Midbrain (tissue), 1 donor: ENCODE results near the gene MYLK.

Experiments used
- DNase-seq: peaks from one replicate; lab custom pipeline; 2025; lab: John Stamatoyannopoulos, UW

Gene MYLK

DNA sequence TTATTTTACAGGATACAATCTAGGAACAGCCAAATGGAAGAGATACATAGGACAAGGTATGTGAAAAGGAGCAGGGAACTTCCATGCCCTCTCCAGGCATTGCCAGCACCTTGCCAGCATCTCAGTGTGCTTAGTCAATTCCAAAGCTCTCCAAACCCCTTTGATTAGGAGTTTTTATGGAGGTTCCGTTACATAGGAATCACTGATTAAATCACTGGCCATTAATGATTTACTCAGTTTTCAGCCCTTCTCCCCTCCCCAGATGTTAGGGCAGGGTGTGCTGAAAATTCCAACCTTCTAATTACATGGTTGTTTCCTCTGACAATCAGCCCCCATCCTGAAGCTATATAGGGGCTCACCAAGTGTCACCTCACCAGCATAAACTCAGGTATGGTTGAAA, 11.5 kb downstream of the MYLK start:
- DNase-seq: no peak

DNA sequence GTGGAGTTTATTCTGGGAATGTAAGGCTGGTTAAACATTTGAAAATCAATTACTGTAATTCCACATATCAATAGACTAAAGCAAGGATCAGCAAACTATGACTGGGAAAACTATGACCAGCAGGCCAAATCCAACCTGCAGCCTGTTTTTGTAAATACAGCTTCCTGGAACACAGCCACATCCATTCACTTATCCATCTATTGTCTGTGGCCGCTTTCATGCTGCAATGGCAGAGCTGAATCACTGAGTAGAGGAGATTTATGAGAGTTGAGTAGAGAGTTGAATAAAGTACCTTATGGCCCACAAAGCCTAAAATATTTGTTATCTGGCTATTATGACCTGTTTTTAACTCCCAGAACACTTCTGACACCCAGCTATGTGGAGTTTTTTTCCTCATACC, 12.2 kb downstream of the MYLK start:
- no peak for DNase-seq

DNA sequence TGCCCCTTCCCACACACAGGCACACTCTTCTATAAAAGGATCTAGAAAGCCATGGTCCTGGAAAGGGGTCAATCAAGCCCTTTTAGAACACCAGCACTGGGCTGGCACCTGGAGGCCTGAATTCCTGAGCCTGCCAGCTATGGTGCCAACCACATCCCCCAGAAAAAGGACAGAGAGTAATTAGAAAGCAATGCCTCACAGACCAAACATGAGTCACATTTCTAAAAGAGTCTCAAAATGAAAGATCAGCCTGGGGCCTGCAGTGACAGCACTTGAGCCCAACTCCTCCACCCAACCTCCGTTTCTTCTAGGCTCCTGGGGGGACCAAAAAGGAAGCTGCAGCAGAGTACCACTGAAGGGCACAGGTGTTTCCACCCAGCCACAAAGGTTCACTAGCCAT, 14.1 kb downstream of the MYLK start:
- no peak for DNase-seq

DNA sequence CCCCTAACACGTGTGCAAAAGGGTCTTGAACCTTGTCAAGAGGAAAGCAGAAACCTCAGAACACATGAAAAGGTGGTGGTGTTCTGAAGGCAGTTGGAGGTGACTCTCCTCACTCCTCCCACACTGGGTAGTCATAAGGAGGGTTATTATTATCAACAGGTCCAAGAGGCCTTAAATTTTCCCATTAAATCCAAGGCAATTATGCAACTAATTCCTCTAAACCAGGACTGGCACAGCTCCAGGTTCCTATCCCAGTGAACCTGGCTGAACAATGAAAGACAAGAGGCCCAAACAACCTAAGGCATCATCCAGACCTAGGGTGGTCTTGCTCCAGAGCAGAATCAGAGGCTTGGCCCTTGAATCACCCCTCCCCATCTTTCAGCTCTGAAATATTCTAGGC, 15.0 kb downstream of the MYLK start:
- no peak for DNase-seq

DNA sequence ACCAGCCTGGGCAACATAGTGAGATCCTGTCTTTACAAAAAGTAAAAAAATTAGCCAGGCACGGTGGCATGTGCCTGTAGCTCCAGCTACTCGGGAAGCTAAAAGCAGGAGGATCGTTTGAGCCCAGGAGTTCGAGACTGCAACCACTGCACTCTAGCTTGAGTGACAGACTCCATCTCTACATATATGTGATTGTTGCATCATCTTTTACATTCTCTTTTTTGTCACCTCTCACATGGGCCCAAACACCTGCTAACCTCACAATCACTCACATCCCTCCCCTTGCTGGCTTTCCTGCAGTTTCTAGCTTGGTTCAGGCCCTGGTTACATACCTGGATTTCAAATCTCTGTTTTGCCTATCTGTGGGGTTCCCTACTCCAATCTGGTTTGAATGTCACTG, 19.4 kb downstream of the MYLK start:
- no peak for DNase-seq

DNA sequence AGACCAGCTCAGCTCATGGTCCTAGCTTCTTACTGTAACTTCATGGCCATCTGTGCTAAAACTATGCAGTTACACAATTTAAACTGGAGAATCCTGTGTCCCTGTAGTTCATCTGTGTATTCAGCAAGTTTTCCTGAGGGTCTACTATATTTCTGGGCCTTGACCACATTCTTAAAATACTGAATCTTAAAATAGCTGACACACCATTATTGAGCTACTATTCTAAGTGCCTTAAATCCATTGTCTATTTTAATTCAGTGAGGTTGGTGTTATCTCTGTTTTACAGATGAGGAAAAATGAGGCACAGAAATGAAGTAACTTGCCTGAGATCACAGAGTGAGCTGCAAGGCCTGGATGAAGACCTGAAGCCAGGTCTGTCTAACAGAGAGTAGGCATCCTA, 22.0 kb downstream of the MYLK start:
- DNase-seq: no peak

DNA sequence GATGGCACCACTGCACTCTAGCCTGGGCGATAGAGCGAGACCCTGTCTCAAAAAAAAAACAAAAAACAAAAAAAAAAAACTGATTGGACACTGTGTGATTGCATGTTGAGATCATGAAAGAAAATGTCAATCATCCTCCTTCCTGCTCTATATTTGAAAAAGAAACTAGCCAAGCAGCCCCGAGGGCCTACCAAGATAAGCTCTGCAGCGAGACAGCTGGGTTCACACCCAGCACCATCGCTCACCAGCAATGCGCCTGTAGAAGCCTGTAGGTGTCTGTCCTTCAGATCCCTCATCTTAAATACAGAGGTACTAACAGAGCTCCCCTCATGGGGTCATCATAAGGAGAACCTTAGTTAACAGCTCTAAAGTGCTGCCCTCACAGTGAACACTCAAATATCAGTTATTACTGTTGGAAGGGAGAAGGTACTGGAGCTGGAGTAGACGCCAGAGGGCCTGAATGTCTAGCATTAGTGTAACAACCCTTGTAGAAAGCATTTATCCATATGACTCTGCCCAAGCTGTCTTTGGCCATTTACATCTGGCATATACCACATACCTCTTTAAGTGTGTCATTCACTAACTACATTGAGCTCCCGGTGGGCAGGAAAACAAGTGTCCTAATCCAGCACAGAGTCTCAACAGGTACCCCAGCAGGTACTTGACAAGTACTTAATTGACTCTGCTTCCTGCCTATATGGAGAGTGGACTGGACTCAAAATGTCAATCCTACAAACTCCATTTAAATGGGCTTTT, 22.9 kb downstream of the MYLK start:
- no peak for DNase-seq

DNA sequence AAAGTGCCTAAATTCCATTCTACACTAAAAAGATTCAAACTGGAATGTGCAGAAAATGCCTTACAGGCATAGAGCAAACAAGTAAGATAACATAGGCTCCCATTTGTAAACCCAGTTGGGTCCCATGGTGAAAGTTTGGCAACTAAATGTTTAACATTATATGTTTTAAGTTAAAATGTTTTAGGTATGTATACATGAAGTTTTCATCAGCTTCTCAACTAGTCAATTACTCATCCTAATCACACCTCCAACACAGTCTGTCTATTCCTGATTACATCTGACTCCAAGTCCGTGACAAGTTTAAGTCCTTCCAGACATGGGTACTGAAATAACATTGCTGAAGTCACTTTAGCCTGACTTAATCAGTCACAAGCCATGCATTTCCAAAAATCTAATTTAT, 25.0 kb downstream of the MYLK start:
- no peak for DNase-seq

DNA sequence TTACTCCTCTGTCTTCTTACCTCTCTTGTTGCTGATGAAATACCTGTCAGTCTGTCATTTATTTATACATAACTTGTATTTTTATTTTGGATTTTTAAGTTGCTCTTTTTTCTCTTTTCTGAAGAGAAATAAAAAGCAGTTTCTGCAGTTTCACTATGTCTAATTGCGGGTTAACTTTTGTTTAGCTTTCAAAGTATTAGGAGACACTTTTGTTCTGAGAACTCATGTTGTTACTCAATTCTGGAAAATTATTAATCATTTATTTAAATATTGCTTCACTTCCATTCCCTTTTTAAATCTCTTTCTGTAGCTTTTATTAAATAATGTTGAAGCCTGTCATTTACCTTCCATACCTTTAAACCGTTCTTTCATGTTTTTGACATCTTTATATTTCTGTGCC, 29.2 kb downstream of the MYLK start:
- DNase-seq: no peak

DNA sequence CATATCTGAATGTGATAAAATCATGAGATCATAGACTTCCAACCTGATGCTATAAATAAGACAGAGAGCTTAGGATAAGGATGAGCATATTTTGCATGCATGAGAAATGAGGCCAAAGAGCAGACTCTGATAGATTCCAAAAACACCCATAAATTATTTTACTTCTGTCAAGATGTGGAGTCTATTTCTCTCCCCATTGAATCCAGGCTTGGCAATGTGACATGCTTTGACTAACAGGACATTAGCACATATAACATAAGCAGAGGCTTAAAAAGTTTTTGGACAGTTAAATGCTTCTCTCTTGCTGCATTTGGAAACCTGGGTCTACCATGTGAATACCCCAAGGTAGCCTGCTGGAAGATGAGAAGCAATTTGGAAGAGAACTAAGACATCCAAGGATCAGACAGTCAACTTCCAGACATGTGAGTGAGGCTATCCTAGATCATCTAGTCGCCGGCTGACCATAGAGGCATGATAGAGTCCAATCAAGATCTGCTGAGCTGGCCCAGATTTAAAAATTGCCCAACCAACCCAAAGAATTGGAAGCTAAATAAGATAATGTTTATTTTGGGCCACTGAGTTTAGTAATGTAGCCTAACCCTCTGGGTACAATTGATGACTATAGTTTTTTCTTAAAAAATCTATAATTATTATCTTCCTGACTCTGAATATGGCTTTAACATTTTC, 30.3 kb downstream of the MYLK start:
- DNase-seq: no peak

DNA sequence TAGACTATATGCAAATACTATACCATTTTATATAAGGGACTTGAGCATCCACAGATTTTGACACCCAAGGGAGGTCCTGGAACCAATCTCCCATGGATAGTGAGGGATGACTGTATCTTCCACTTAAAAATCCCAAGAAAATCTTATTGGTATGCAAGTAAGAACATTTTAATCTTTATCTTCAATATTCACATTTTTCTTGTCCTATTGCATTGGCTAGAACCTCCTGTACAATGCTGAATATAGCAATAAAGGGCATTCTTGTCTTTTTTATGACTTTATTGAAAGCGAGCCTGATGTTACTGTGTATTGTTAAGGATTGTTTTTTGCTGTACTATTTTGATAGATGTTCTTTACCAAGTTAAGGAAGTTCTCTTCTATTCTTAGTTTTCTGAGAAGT, 36.9 kb downstream of the MYLK start:
- no peak for DNase-seq

DNA sequence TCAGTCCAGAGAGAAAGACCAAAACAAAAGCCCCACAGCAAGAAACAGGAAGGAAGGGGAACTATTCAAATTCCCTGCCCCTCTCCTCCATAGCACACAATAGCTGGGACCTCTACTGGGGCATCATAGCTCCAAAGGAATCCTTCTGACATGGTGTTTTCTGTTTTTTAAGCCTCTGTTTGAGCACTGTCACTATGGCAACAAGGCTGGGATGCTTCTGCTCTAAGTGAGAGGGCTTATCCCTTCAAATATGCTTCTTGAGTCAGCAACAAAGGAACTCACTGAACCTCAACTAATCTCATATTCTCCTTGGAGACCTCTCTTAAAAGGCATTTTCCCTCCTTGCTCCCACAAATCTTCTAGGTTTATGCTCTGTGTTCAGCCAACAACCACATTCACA, 40.5 kb downstream of the MYLK start:
- DNase-seq: no peak

DNA sequence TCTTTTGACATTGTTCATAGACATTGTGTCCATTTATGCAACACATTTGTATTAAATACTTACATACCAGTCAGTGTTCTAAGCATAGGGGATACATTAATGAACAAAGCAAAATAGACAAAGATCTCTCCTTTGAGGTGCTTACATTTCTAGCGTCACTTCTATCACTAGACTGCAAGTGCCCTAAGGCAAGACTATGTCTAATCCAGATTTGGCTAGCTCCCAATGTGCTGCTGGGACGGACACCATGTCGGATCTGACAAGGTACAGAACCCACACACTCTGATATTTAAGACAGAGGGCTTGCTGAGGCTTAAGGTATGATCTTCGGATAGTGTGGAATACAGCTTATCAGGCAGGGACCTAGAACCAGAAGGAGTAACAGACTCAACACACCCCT, 41.4 kb downstream of the MYLK start:
- no peak for DNase-seq

DNA sequence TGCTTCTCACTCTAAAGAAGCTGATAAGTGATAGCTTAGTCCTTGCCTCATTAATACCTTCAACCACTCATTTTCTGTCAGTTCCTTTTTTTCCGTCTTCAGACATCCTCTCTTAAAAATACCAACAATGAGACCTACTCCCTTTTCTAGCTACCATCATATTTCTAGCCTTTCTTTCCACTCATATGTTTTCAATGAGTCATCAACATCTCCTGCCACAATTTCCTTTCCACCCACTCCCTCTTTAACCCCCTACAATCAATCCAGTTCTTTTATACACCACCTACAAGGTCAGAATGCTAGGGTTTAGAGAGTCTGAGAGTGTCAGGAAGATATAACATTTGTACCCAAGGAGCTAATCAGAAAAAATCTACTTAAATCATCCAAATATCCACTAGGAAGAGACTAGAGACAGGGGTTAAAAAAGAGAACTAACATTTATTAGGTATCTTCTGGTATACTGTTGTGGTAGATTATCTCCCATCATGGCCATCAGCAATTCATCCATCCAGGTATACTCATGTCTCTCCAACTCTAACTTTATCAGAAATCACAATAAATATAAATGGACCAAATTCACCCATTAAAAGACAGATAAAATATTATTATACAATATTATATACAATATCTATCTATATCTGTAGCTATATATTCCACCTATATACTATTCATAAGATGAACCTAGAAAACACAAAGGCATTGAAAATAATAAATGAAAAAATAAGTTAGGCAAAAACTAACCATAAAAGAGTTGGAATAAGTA, 42.5 kb downstream of the MYLK start:
- DNase-seq: no peak

DNA sequence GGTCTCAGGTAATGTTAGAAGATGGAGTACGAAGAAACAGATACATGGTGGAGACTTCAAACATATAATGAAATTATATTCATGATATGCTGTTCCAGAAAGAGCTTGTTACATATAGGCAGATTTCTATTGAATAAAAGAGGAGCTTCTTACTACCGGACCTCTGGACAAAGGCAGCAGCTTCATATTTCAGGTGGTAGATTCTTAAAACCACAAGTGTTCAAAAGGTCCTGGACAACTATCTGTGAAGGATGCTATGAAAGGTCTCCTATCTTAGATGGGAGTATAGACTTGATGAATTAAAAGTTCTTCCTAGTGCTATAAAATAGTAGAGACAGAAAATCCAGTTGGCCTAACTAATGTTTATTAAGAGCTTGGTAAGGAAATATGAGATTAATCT, 43.2 kb downstream of the MYLK start:
- DNase-seq: no peak

DNA sequence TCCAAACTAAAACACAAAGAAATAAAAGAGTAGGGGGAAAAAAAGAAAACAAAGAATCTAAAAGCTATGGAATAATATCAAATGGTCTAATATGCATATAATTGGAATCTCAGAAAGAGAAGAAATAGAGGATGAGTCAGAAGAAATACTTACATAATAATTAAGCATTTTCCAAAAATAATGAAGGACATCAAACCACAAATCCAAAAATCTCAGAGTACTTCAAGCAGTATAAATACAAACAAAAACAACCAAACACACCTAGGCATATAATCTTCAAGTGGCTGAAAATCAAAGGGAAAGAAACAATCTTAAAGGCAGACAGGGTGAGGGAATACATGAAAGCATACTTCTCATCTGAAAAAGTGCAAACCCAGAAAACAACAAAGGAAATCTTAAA, 46.3 kb downstream of the MYLK start:
- DNase-seq: no peak

DNA sequence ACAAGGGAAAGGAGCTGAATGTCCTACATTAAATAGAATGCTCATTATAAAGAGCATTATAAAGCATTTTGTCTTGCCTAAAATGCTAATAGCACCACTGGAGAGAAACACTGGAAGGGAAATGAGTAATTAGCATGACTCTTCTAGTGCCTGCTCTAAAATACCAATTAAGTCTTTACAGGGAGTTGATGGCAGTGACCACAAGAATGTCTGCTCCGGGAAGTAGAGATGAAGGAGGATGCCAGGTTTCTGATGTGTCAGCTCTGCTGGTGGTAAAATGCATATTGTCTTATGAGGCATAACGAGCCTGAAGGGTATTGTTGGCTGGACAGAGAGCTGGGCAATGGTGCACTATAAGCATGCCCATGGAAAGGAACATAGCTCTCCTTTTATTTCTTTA, 49.5 kb downstream of the MYLK start:
- no peak for DNase-seq

DNA sequence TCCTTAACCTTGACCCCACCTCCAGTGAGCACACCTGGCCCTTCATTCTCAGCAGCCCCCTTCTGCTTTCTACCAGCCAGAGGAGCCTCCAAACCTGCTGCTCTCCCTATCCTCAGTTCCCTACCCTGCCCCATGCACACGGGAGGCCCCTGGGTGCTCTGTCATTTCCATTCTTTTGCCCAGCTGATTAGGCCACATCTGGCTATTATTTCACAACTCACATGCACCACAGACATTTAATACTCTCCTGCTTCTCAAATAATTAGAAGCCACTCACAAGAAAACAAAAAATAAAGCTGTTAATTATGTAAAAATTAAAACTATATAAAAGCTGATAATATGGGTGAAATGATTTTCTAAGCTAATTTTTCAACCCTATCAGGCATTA, 50.7 kb downstream of the MYLK start:
- DNase-seq: no peak

DNA sequence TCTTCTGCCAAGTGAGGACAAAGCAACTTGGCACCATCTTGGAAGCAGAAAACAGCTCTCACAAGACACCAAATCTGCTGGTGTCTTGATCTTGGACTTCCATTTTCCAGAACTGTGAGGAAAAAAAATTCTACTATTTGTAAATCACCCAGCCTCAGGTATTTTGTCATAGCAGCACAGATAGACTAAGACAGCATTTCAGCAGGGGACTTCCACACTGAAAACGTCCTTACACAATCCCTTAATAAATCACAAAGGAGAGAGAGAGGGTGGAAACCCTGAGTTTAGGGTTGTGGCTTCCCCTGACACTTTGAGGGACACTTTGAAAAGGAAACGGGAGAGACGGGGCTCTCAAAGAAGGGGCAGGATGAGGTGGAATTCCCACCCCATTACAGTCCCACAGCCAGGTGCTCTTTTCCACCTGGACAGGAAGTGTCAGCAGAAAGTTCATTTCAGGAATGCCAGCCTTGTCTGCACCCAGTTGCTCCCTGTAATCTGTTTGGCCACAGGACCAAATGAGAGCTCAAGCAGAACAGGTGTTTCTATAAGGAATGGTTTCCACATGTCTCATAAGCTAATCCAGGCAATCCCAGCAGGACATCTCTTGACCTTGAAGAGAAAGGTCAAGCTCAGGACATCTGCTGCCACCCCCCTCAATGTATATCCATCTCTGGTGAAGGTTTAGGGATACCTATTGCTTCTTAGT, 51.3 kb downstream of the MYLK start:
- no peak for DNase-seq

DNA sequence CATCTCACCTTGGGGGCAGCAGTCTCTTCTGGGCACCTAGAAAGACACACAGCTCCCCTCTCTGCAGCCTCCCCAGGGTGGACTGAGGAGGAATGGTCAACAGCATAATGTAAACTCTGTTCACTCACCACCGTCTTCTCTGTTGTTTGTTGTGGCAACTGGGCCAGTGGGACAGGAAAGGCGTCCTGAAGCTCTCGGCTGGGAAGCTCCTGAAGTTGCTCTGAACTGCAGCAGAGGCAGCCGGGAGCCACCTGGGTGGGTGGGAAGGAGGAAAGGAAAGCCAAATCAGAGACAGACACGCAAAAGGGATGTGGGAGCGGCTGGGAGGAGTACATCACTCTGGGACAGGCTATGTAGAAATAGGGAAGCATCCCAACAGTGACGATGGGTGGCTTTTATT, 52.7 kb downstream of the MYLK start:
- DNase-seq: no peak

DNA sequence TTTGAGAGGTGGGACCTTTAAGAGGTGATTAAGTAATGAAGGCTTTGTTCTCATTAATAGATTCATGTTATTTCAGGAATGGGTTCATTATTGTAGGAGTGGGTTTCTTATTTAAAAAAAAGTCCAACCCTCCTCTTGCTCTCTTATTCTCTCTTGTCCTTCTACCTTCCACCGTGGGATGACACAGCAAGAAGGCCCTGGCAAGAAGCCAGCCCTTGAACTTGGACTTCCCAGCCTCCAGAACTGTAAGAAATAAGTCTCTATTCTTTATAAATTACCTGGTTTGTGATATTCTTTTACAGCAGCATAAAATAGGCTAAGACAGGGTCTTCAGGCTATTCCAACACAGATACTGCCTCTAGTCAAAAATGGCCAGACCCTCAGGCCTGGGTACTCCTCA, 62.2 kb downstream of the MYLK start:
- DNase-seq: no peak

DNA sequence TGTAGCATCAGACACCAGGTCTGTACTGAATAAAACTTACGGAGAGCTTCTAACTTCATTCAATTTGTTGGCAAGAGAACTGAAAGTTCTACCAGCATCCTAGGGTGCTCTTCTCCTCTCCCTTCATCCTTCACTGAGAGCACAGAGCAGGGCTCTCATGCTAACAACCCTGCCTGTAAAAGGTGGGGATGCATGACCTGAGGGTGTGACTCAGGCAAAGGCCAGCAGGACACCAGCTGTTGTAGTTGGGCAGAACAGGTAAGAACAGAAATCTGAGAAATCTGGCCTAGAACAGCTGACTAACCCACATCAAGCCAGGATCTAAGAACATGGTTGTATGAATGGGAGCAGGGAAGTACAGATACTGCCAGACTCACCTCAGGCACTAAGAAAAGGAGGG, 64.2 kb downstream of the MYLK start:
- no peak for DNase-seq
